Bronchial epithelial cell (primary cell): ENCODE measurements around the gene ASXL1. TPM values are rescaled to one million over a fixed set of nuclear protein-coding genes. Genes with fewer than 3 reads are reported as not detected.

ENCODE experiments used
- DNase-seq: peaks from one replicate; pipeline ENCODE4 v3.0.0-alpha.2; 2010; ENCODE audit warnings: low read depth
- FAIRE-seq: peaks from 2 replicates; lab custom pipeline; 2011; peaks lifted over from hg19 to GRCh38; lab: Jason Lieb, UNC
- H3K27me3 ChIP-seq: 2 replicates; pipeline ENCODE4 v1.5.1; 2011; ENCODE audit warnings: low read length; ENCODE audit not compliant: control insufficient read depth, insufficient read depth
- H3K36me3 ChIP-seq: 2 replicates; pipeline ENCODE4 v1.5.1; 2011; ENCODE audit warnings: low read length; ENCODE audit not compliant: control insufficient read depth, insufficient read depth
- H3K4me3 ChIP-seq: 2 replicates; pipeline ENCODE4 v1.5.1; 2011; ENCODE audit warnings: mild to moderate bottlenecking, low read depth, low read length, control low read depth
- CTCF ChIP-seq: IDR thresholded peaks from 2 replicates; pipeline ENCODE4 v1.5.1; 2011; ENCODE audit warnings: mild to moderate bottlenecking, moderate library complexity, low read length, control low read depth, inconsistent platforms; ENCODE audit not compliant: insufficient read depth, severe bottlenecking
- total RNA-seq: library from RNA; depleted of rRNA; stranded (reverse); fragments of >200 nt; gene quantifications from 2 replicates; pipeline ENCODE4 v1.2.1, GENCODE V29; 2014

Gene ASXL1
- total RNA-seq, 1 donor from 2014 or later, result 17.6 TPM

- H3K27me3 ChIP-seq, result no peaks in the 10 kb centered on the region
- H3K4me3 ChIP-seq, result no peak overlapping the region
- FAIRE-seq (peak; percentile 58), DNase-seq (no peak)
- TF ChIP-seq CTCF, result no peak
- peaks cover 28% of the 10 kb centered on the region for H3K36me3 ChIP-seq
Measured at GRCh38 chr20:32435449-32436107, 77.4 kb downstream of the ASXL1 start.

- no peak for TF ChIP-seq CTCF
- DNase-seq (no peak), FAIRE-seq (no peak)
- H3K27me3 ChIP-seq, result no peaks in the 10 kb centered on the region
- no peak overlapping the region for H3K4me3 ChIP-seq
- peaks cover 27% of the 10 kb centered on the region for H3K36me3 ChIP-seq
Measured at GRCh38 chr20:32436142-32436861, 78.2 kb downstream of the ASXL1 start.

- no peak for TF ChIP-seq CTCF
- no peak for FAIRE-seq
- peaks cover 24% of the 10 kb centered on the region for H3K36me3 ChIP-seq
Measured at GRCh38 chr20:32436968-32437367, 78.8 kb downstream of the ASXL1 start.

GRCh38 chr20:32437391-32438074 is 79.4 kb downstream of the ASXL1 start:
- Histone ChIP-seq H3K27me3 (no peaks in the 10 kb centered on the region), H3K36me3 (peaks cover 24% of the 10 kb centered on the region), H3K4me3 (no peak overlapping the region)
- FAIRE-seq (no peak), DNase-seq (no peak)
- peak; percentile 33 for TF ChIP-seq CTCF

More at GRCh38 chr20:32436968-32437367, 78.8 kb downstream of the ASXL1 start:
- H3K27me3 ChIP-seq, result no peaks in the 10 kb centered on the region
- H3K4me3 ChIP-seq, result no peak overlapping the region
- no peak for DNase-seq

- H3K27me3 ChIP-seq, result no peaks in the 10 kb centered on the region
- FAIRE-seq, result no peak
- H3K4me3 ChIP-seq, result no peak overlapping the region
- DNase-seq, result no peak
- TF ChIP-seq CTCF, result no peak
- peaks cover 19% of the 10 kb centered on the region for H3K36me3 ChIP-seq
Measured at GRCh38 chr20:32438331-32438858, 80.3 kb downstream of the ASXL1 start.
